HuH-7 (cell line): ENCODE results near the gene EYS.
A peak's percentile ranks its signal among the peaks of the same experiment; 100 is the strongest.

Experiments
- DNase-seq: peaks from one replicate; pipeline ENCODE4 v3.0.0; 2011; ENCODE audit warnings: low spot score

The EYS gene

GRCh38 chr6:64831680-64832079 lies 875.3 kb downstream of the EYS start:
- DNase-seq: no peak

GRCh38 chr6:64817525-64817924 lies 889.5 kb downstream of the EYS start:
- no peak for DNase-seq

- DNase-seq: peak; percentile 20
Measured at GRCh38 chr6:64815718-64816117, 891.3 kb downstream of the EYS start.

GRCh38 chr6:64812138-64812537 lies 894.9 kb downstream of the EYS start:
- no peak for DNase-seq

- no peak for DNase-seq
Measured at GRCh38 chr6:64811119-64811518, 895.9 kb downstream of the EYS start.

- no peak for DNase-seq
Measured at GRCh38 chr6:64807785-64808184, 899.2 kb downstream of the EYS start.

- DNase-seq: no peak
Measured at GRCh38 chr6:64803470-64804166, 903.4 kb downstream of the EYS start.

- no peak for DNase-seq
Measured at GRCh38 chr6:64792534-64792933, 914.5 kb downstream of the EYS start.

- no peak for DNase-seq
Measured at GRCh38 chr6:64789476-64789875, 917.5 kb downstream of the EYS start.

GRCh38 chr6:64786736-64787135 lies 920.3 kb downstream of the EYS start:
- DNase-seq: peak; percentile 8

- no peak for DNase-seq
Measured at GRCh38 chr6:64782877-64783276, 924.1 kb downstream of the EYS start.

- DNase-seq: no peak
Measured at GRCh38 chr6:64777941-64778785, 928.9 kb downstream of the EYS start.

GRCh38 chr6:64776359-64776758 lies 930.7 kb downstream of the EYS start:
- DNase-seq: no peak

- DNase-seq: no peak
Measured at GRCh38 chr6:64774881-64775280, 932.1 kb downstream of the EYS start.

GRCh38 chr6:64750910-64751309 lies 956.1 kb downstream of the EYS start:
- DNase-seq: no peak

GRCh38 chr6:64737418-64737817 lies 969.6 kb downstream of the EYS start:
- no peak for DNase-seq

- no peak for DNase-seq
Measured at GRCh38 chr6:64736421-64736950, 970.5 kb downstream of the EYS start.

- no peak for DNase-seq
Measured at GRCh38 chr6:64733433-64733832, 973.6 kb downstream of the EYS start.

- no peak for DNase-seq
Measured at GRCh38 chr6:64732888-64733287, 974.1 kb downstream of the EYS start.

- DNase-seq: no peak
Measured at GRCh38 chr6:64729522-64729921, 977.5 kb downstream of the EYS start.

- no peak for DNase-seq
Measured at GRCh38 chr6:64727075-64727474, 980.0 kb downstream of the EYS start.

GRCh38 chr6:64724091-64724490 lies 982.9 kb downstream of the EYS start:
- DNase-seq: no peak

- no peak for DNase-seq
Measured at GRCh38 chr6:64723327-64724058, 983.5 kb downstream of the EYS start.
